GM19395 (cell line): Measurements from ENCODE around the gene PSME2.
"Not testable (repeated sequence)": the region's sequence is repeated elsewhere in the genome, so short reads cannot be mapped to it uniquely, and the experiment has no call there.

Experiments
- ATAC-seq: cut with Tn5 transposase; IDR thresholded peaks from one replicate; pipeline ENCODE4 v1.9.1; 2021; ENCODE audit warnings: mild to moderate bottlenecking, moderate library complexity; ENCODE audit not compliant: unreplicated experiment

Gene PSME2

DNA sequence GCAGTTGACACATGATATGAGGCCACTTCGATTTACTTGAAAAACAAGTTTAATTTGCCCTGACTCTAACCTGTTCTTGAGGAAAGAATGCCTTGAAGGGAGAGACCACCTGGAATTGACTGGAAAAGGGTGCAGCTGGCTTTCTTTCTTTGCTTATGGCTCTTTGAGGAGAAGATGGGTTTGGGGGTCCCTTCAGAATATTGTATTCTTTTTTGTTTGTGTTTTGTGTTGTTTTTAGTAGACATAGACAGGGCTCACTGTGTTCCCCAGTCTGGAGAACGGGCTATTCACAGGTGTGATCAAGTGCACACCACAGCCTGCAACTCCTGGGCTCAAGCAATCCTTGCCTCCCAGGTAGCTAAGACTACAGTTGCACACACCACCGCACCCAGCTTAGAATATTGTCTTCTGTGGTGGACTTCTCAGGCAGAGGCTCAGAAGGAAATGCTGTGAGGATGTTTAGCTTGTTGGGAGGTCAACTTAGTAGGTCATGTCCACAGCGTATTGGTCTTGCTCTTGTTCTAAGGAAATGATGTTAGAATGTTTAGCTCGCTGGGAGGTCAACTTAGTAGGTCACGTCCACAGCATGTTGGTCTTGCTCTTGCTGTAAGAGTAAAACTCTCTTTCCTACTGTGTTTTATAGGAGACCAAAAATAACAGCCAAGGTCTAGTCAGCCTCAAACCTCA is 30.1 kb downstream of the PSME2 start:
- no peak for ATAC-seq

DNA sequence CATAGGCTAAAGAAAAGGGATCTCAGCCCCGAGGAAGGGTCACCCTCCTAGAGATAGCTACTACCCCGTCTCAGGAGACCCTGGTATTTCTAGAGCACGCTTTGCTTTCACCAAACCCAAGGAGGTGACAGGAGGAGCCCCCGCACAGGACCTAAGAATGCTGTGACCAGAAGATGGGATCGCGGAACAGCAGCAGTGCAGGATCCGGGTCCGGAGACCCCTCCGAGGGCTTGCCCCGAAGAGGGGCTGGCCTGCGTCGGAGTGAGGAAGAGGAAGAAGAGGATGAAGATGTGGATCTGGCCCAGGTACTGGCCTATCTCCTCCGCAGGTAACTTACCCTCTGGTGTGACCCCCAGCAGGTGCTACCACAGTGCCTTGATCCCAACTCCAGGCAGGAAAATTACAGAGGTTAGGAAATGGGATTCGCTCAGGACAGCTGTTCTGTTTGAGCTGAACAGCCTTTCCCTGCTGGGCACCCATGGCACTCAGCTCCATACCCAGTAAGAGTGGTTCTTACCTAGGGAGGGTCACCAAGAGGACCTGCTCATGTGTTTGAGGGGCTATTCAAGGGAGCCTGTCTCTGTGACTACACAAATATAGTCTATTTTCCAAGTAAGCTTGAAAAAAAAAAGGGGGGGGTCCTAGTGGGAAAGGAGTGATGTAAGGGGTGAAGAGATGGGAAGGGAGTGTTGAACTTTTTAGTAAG is 30.8 kb downstream of the PSME2 start:
- ATAC-seq = no peak

DNA sequence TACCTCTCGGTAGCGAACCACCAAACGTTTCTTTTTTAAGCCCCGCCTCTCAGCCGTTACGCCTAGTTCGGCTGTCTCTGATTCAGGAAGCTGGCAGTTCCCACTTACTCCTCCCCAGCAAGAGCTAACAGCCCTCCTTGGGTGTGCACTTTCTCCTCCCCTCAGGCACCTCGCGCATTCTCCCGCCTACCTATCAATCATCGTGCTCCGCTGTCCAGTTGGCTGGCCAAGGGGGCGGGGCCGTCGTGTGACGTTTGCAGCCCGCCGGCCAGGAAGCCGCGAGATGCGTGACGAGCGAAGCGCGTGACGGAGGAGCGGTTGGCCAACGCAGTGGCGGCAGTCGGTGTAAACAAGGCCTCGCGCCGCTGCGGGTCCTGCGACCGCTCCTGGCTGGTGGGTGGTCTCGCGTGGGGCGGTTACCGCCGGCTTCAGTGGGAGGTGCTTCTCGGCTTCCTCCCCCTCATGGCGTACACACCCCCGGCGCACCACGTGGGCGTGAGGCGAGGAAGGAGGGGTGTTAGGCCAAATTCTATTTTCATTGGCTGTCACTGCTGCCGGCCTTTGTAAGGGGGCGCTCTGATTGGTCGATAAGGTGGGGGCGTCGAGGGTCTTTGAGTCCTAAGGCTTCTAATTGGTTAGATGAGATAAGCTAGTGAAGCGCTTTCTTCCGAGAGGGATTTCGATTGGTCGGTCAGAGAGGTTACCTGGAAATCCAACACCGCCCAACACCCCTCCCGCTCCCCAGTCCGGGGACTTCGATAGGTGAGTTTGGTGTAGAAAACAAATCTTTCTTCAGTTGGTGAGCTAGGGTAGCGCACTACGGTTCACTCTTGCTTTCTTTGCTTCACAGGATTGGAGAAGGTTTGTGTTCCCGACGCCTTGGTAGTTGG is 31.6 kb downstream of the PSME2 start, which contains the start of the genes DCAF11 and NRL:
DCAF11 (plus strand) TSS at position 246 of the 890 bp plus-strand sequence. CDS start 818 bp downstream, outside the sequence.
NRL (minus strand) TSS at position 418 of the 890 bp plus-strand sequence. CDS start 32,101 bp downstream, outside the sequence.
- ATAC-seq = peak; percentile 89

DNA sequence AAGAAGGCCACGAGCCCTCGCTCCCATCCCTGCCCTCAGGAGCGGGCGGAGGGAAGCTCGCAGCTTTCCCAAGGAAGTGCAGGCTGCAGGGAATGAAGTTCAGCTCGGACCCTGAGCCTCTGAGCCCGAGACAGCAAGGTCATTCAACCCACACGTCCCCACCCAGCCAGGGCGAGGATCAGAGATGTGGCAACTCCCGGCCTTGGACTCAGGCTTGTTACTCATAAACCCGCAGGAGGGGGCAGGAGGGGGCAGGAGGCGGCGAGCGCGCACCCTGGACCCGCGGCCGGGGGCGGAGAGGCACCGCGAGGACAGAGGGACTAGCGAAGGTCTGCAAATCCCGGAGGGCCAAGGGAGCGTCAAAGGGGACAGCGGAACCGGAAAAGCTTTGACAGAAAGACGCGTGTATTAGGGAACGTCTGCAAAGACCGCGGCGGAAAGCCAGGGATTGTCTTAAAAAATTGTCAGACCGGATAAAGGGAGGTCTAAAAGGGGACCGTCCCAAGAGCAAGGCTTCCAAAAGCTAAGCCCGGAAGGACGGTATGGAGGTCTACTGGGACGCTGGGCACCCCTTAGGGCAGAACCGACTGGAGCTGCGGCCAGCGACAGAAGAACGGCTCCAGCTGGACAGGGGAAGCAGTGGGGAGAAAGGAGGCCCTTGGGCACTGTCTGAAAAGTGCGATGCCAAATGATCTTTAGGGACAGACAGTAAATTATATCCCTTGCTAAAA is 32.4 kb downstream of the PSME2 start:
- peak; percentile 34 for ATAC-seq

DNA sequence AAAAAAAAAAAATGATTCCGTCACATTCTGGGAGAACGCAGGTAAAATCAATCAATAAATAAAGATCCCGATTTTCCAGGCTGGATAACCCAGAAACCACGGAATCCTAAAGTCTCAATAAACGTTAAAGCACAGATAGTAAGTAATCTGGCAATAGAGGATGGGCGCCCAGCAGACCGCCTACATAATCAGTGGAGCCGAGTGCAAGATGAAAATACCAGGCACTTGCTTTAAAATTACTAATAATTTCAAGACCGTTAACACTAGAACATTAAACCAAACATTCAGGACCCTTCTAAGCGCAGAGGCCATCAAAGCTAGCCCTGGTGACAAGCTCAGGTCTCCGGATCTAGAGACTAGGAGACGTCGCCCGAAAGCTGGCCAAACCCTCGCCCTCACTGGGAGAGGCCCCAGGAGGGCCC is 33.0 kb downstream of the PSME2 start:
- ATAC-seq = no peak

DNA sequence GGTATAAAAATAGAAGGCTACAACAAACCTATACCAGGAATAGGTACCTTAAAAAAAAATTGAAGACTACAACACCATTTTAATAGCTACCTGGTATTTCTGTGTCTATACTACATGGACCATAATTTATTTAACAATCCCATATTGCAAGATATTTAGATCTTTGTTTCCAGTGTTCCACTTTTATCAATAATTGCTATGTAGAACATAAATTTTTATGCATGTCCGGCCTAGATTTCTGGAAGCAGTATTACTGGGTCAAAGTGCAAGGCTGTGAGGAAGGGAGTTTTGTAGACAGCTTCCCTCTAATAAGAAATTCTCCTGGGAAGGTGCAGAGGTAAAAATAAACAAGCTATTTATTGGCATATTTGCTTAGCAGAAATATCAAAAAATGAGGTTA is 35.9 kb downstream of the PSME2 start:
- no peak for ATAC-seq

DNA sequence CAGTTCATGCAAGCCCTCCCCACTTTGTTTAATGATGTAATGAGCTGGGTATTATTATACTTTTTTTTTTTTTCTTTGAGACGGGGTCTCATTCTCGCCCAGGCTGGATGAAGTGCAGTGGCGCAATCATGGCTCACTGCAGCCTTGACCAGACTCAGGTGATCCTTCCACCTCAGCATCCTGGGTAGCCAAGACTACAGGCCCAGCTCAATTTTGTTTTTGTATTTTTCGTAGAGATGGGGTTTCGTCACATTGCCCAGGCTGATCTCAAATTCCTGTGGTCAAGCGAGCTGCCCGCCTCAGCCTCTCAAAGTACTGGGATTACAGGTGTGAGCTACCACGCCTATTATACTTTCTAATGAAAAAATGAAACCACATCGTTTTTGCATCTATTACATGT is 36.4 kb downstream of the PSME2 start:
- no peak for ATAC-seq

DNA sequence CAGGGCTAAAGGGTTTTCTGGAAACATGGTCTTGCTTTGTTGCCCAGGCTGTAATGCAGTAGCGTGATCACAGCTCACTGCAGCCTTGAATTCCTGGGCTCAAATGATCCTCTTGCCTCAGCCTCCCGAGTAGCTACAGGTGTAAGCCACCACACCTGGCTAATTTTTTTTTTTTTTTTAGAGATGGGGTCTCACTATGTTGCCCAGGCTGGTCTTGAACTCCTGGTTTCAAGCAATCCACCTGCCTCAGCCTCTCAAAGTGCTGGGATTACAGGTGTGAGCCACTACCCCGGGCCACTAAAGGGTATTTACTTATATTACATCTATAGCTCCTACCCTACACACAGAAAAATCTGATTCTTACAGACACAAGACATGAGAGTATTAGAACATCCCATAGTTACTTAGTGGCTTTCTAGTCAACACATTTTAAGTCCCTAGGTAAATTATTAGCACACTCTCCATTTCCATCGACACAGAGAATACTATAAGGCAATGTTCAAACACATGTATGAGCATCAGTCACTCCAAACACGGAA is 38.0 kb downstream of the PSME2 start:
- ATAC-seq = no peak

DNA sequence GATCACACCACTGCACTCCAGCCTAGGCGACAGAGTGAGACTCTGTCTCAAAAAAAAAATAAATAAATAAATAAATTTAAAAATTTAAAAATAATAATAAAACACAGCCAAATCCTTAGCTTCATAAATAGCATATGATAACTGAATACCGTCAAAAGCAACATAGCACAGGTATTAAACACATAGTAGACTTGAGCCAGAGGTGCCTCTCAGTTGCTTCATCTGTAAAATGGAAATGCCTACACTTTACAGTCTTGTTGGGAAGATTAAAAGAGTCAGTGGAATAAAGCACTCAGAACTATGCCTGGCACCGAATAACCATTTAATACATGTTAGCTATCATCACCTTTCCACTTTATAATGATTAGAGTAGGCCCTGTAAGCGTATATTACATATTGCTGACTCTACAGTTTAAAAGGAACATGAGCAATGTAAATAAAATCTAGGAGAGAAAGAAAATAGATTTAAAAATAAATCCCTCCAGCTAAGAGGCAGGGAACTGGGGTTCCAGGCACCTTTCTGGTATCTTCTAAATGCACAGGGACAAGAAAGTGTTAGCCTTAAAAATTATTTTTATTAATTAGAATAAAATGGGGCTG is 39.6 kb downstream of the PSME2 start:
- no peak for ATAC-seq

DNA sequence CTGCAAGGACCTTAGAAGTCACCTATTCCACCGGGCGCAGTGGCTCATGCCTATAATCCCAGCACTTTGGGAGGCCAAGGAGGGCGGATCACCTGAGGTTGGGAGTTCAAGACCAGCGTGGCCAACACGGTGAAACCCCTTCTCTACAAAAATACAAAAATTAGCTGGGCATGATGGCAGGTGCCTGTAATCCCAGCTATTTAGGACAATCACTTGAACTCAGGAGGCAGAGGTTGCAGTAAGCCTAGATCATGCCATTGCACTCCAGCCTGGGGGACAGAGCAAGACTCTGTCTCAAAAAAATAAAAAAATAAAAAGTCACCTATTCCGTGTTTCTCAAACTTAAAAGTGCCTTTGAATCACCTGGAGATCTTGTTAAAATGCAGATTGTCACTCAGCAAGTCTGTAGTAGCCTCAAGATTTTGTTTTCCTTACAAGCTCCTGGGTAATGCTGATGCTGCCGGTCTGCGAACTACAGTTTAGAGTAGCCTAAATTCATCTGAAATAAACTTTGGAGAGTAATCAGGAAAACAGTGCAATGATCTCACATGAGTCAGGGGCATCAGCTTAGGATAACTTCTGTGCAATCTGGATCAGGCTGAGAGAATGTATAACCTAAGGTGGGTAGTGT is 40.7 kb downstream of the PSME2 start:
- ATAC-seq = not testable (repeated sequence)

DNA sequence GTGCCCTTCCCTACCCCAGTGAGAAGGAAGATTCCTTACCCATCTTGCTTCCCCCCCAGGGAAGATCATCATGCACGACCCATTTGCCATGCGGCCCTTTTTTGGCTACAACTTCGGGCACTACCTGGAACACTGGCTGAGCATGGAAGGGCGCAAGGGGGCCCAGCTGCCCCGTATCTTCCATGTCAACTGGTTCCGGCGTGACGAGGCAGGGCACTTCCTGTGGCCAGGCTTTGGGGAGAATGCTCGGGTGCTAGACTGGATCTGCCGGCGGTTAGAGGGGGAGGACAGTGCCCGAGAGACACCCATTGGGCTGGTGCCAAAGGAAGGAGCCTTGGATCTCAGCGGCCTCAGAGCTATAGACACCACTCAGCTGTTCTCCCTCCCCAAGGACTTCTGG is 43.0 kb downstream of the PSME2 start:
- ATAC-seq = no peak

DNA sequence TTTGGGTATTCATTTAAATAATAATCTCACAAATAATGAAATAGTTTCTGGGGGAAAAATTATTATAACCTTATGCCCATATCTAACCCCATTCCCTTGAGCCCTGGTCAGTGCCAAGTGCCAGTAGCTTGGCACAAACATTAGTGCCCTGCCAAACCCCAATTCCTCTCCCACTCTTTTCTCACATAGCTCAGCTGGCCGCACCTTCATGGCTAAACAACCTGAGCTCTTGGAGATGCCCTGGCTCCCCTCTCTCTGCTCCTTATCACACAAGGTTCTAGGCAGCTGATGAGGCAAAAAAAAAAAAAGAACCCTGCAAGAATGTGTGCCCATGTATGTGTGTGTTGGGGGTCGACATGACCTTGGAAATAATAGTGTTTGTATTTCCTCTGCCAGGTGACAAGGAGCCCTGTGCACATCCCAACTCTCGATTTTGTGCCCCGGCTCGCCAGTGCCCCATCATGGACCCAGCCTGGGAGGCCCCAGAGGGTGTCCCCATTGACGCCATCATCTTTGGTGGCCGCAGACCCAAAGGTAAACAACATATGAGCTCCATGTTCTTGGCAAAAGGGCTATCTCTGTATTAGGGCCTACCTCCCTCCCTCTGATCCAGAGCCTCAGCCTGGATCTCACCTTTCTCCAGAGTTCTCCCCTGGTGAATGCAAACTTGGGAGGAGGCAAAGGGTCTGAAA is 43.9 kb downstream of the PSME2 start:
- ATAC-seq = no peak

DNA sequence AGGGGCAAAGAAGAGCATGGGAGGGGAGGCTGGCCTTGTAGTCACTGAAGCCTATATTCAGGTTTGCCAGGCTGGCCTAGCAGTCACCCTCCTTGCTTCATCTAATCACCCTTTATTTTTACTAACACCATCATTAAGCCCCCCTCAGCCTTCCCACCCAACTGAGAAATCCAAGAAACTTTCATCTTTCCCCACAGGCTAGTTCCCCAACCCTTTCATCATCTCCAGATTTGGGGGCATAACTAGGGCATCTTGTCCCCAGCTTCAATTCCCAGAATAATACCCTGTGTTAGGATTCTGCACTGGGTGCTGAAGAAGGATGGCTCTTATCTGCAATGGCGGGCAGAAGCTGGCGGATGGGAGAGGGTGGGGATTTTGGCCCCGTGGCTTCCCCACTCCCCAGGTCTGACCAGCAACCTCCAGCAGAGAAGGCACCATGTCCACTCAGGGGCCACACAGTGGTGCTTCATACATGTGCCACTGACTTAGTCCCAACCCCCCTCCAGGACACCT is 45.4 kb downstream of the PSME2 start:
- ATAC-seq = no peak

DNA sequence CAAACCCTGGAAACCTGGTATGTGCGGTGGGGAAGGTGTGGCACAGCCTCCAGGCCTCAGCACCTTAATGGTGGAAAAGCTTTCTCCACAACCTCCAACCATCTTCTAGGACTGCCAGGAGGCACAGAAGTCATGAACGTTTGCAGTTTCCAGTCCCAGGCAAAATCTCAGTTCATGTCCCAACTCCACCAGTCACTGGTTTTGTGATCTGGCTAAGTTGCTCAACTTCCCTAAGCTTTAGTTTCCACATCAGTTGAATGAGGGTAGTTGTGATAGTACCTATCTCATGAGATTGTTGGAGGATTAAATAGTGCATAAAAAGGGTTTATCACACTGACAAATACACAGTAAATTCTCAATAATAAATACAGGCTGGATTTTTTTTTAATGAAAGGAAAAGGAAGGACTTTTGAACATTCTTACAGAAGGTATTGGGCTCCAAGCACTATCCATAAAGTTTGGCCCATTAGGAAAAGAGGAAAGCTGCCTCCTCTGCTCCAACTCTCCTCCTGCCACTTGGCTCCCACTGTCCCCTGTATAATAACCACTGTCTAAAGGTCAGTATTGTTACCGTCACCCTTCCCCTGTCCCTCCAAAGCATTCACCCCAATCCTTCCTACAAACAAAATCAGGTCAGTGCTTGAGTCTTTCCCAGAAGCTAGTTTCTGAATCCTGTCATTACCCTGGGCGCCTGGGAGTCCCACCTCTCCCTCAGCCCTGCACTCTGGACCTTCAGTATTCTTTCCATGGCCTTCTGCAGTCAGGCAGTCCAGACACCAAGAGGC is 46.0 kb downstream of the PSME2 start:
- ATAC-seq = no peak

DNA sequence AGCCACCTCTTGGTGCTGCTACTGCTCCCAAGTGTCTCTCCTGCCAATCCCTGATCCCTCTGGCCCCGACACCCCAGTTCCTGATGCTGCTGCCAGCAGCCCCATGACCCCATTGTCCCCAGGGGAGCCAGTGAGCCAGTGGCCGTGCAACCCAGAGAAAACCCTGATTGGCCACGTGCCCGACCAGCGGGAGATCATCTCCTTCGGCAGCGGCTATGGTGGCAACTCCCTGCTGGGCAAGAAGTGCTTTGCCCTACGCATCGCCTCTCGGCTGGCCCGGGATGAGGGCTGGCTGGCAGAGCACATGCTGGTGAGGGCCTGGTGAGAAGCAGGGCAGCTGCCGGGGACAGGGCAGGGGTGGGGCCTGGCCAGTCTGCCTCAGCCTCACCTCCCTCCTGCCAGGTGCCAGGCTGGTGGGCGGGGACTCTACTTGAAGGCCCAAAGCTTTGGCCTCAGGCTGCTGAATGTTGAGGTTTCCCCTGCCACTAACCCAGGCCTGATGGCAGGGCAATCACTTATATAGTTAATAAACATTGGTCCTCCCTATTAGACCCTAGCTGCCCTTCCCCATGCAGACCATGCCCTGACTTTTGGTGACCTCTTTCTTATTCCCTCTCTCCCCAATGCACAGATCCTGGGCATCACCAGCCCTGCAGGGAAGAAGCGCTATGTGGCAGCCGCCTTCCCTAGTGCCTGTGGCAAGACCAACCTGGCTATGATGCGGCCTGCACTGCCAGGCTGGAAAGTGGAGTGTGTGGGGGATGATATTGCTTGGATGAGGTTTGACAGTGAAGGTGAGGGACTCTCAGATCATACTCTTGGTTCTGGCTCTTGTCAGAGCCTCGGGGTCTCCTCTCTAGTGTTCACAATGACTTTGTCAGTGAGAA is 47.2 kb downstream of the PSME2 start:
- ATAC-seq = no peak

DNA sequence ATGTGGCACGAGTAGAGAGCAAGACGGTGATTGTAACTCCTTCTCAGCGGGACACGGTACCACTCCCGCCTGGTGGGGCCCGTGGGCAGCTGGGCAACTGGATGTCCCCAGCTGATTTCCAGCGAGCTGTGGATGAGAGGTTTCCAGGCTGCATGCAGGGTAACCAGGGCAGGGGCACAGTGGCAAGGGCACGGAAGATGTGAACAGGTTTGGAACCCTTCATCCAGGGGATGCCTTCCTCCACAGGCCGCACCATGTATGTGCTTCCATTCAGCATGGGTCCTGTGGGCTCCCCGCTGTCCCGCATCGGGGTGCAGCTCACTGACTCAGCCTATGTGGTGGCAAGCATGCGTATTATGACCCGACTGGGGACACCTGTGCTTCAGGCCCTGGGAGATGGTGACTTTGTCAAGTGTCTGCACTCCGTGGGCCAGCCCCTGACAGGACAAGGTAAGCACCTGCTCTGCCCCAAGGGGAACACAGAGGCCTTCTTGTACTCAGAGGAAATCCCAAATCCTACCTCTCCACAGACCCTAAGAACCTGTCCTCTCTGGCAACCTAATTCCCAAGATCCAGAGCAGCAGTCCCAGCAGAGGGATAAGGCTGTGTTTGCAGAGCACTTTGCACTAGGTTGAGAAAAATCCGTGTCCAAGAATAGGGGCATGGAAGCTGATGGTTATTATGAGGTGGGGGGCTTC is 48.0 kb downstream of the PSME2 start:
- no peak for ATAC-seq
